ENCODE measurements around the gene KHDC4. TPM values are rescaled to one million over a fixed set of nuclear protein-coding genes. Genes with fewer than 3 reads are reported as not detected.

Gene KHDC4
- total and polyA plus RNA-seq, 7 experiments from 2014 or later = 8.1 to 117 (median 64.9) TPM

DNA sequence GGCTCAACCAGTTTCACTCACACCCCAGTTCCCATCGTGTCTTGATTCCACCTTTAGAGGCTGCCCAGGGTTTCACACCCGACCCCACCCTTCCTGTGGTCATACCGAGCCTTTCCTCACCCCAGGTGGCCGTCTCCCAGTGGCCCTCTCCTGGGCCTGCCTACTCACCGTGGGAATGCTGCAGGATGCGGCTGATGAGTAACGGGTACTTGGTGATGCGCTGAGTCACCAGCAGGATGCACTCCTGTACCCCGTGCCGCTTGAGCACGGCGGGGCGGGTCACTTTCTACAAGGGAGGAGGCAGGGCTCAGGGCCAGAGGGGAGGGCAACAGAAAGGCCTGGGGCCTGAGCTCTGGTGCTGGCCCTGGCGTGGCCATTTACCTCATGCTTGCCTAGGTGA is 27.7 kb upstream of the KHDC4 start:
- Histone ChIP-seq H3K4me3 (ENCODE audit: low read length) (no peak overlapping the region), H3K36me3 (ENCODE audit: control insufficient read depth in 2 of 3, insufficient read depth in 3 of 3, low read length in 3 of 3) (peaks cover 46 to 96% (median 62%) of the 10 kb centered on the region in 3 experiments), H3K27me3 (ENCODE audit: control insufficient read depth in 2 of 2, insufficient read depth in 2 of 2, low read length in 2 of 2) (no peaks in the 10 kb centered on the region), H3K27ac (ENCODE audit: low read depth, low read length) (no peak overlapping the region), H3K9me3 (ENCODE audit: control insufficient read depth in 2 of 3, low read length in 3 of 3) (no peaks in the 10 kb centered on the region), H3K4me1 (ENCODE audit: control insufficient read depth in 2 of 2, insufficient read depth in 2 of 2, low read length in 2 of 2) (peaks cover 5 to 9% of the 10 kb centered on the region in 2 donors)
- CTCF ChIA-PET = interaction anchor here (0.8 to 1.6 kb wide), 2 partner anchors 28 to 105 kb away, joined by 3 to 6 read pairs; partner anchors contain the start of gene GON4L
- Mint-ChIP-seq H3K4me1 (peaks cover 12 to 40% (median 20%) of the 10 kb centered on the region in 7 donors), H3K27ac (peak overlapping the region in 5 of 9 donors; percentile 37 to 86 (median 63)), H3K27me3 (no peaks in the 10 kb centered on the region), H3K9me3 (no peaks in the 10 kb centered on the region), H3K4me3 (no peak overlapping the region), H3K36me3 (peaks cover 0 to 49% (median 23%) of the 10 kb centered on the region in 5 donors)
- no peak for DNase-seq
- POLR2A ChIA-PET = interaction anchor here (1.1 to 2.0 kb wide), 5 partner anchors 8 to 17 kb away, joined by 3 to 12 read pairs (median 5); partner anchors contain the start of gene ARHGEF2
- intact Hi-C loops (cut with micrococcal nuclease) = no loop called here
- ATAC-seq = peak; percentile 84

DNA sequence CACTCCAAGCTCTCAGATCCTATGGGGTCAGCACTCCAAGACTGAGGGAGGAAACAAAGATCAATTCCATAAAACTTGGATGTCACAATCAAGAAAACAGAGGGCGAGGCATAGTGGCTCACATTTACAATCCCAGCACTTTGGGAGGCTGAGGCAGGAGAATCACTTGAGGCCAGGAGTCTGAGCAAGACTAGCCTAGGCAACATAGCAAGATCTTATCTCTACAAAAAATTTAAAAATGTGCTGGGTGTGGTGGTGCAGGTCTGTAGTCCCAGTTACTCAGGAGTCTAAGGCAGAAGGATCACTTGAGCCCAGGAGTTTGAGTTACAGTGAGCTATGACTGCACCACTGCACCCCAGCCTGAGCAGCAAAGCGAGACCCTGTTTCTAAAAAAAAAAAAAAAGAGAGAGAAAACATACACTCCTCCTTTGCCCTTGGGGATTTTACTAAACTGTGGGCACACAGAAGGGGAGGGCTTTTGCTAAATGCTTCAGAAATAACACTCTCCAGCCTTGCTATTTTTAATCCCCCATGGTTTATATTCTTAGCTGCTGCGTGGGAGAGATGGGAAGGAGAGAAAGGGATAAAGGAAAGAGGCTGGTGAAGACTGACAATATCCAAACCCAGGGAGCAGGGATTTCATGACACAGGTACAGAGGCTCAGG is 26.0 kb upstream of the KHDC4 start:
- ChIA-PET POLR2A (interaction anchor here (0.6 to 2.0 kb wide), 4 partner anchors 10 to 19 kb away, joined by 3 to 5 read pairs (median 4); no protein-coding TSS in a partner anchor), CTCF (interaction anchor here (0.7 kb wide), 1 partner anchor 190 kb away, joined by 4 read pairs; no protein-coding TSS in a partner anchor)
- Histone ChIP-seq H3K4me1 (ENCODE audit: control insufficient read depth in 2 of 2, insufficient read depth in 2 of 2, low read length in 2 of 2) (no peaks in the 10 kb centered on the region), H3K9me3 (ENCODE audit: control insufficient read depth in 2 of 3, low read length in 3 of 3) (no peaks in the 10 kb centered on the region), H3K36me3 (ENCODE audit: control insufficient read depth in 2 of 3, insufficient read depth in 3 of 3, low read length in 3 of 3) (peaks cover 40 to 96% (median 55%) of the 10 kb centered on the region in 3 experiments), H3K27ac (ENCODE audit: low read depth, low read length) (peak overlapping the region; percentile 40), H3K4me3 (ENCODE audit: low read length) (no peak overlapping the region), H3K27me3 (ENCODE audit: control insufficient read depth in 2 of 2, insufficient read depth in 2 of 2, low read length in 2 of 2) (no peaks in the 10 kb centered on the region)
- ATAC-seq (no peak), DNase-seq (no peak)
- peaks cover under 1 to 39% (median 24%) of the 10 kb centered on the region in 5 donors for H3K36me3 Mint-ChIP-seq
- no peak overlapping the region for H3K4me3 Mint-ChIP-seq
- no peaks in the 10 kb centered on the region for H3K9me3 Mint-ChIP-seq
- peak overlapping the region; percentile 58 to 91 (median 67) for H3K27ac Mint-ChIP-seq
- no peaks in the 10 kb centered on the region for H3K27me3 Mint-ChIP-seq
- H3K4me1 Mint-ChIP-seq = peaks cover 0 to 30% (median 8%) of the 10 kb centered on the region in 7 donors
- intact Hi-C loops (cut with micrococcal nuclease) = no loop called here

DNA sequence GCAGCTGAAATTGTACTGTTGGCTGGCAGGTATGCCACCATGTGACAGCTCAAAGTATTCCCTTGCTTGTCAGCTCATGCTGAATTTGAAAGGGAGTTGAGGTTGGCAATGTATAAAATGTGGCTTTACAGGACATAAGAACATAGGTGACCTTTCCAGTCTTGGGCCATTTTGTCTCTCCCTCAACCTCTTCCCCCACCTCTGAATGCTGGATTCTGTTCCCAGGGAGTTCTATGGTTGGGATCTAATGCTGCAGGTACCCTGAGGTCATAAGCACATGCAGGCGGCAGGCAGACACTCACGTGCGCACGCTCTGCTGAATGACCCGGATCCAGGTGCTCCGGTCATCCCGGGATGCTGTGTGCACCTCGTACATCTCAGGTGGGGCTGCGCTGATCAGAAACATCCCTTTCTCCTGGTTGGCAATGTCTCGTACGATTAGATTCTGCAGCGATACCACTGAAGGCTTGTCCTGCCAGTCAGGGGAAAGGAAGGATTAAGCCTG is 23.2 kb upstream of the KHDC4 start:
- Histone ChIP-seq H3K4me3 (ENCODE audit: low read length) (no peak overlapping the region), H3K27me3 (ENCODE audit: control insufficient read depth in 2 of 2, insufficient read depth in 2 of 2, low read length in 2 of 2) (no peaks in the 10 kb centered on the region), H3K27ac (ENCODE audit: low read depth, low read length) (no peak overlapping the region), H3K36me3 (ENCODE audit: control insufficient read depth in 2 of 3, insufficient read depth in 3 of 3, low read length in 3 of 3) (peaks cover 46 to 100% (median 49%) of the 10 kb centered on the region in 3 experiments), H3K4me1 (ENCODE audit: control insufficient read depth in 2 of 2, insufficient read depth in 2 of 2, low read length in 2 of 2) (no peaks in the 10 kb centered on the region), H3K9me3 (ENCODE audit: control insufficient read depth in 2 of 3, low read length in 3 of 3) (no peaks in the 10 kb centered on the region)
- peaks cover 7 to 41% (median 29%) of the 10 kb centered on the region in 5 donors for H3K36me3 Mint-ChIP-seq
- H3K4me1 Mint-ChIP-seq = peaks cover 0 to 29% (median 7%) of the 10 kb centered on the region in 7 donors
- POLR2A ChIA-PET = interaction anchor here (0.8 to 2.0 kb wide), 7 partner anchors 10 to 24 kb away, joined by 3 to 10 read pairs (median 4); partner anchors contain the start of gene ARHGEF2
- peak overlapping the region in 7 of 9 donors; percentile 28 to 80 (median 59) for H3K27ac Mint-ChIP-seq
- H3K9me3 Mint-ChIP-seq = no peaks in the 10 kb centered on the region
- ATAC-seq (no peak), DNase-seq (no peak)
- CTCF ChIA-PET = interaction anchor here (0.6 to 0.9 kb wide), 3 partner anchors 9 to 20 kb away, joined by 3 to 4 read pairs (median 3); no protein-coding TSS in a partner anchor
- no peak overlapping the region for H3K4me3 Mint-ChIP-seq
- H3K27me3 Mint-ChIP-seq = no peaks in the 10 kb centered on the region
- intact Hi-C loops (cut with micrococcal nuclease) = loop anchor here in 1 of 2 donors (2.0 kb wide), 1 partner anchor 13 kb away; no protein-coding TSS in a partner anchor

DNA sequence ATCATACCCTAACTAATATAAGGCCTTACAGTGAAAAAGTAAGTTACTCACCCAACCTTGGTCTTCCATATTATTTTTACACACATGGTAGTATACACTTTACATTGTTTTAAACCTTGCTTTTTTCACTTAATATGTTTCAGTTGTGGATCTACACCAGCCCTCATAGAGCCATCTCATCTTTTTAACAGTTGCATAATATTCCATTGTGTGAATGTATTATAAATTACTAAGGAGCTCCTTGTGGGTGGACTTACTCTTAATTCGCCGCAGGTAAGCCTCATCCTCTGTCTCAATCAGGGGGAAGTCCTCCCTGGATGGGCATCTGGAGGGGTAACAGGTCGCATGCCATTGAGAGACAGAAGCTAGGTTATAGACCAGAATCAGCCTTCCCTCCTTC is 20.4 kb upstream of the KHDC4 start:
- Mint-ChIP-seq H3K27me3 (no peaks in the 10 kb centered on the region), H3K4me3 (no peak overlapping the region), H3K9me3 (no peaks in the 10 kb centered on the region), H3K36me3 (peaks cover 12 to 40% (median 18%) of the 10 kb centered on the region in 5 donors), H3K4me1 (peaks cover 0 to 9% (median 2%) of the 10 kb centered on the region in 7 donors), H3K27ac (peak overlapping the region in 4 of 9 donors; percentile 59 to 82 (median 73))
- Histone ChIP-seq H3K4me1 (ENCODE audit: control insufficient read depth in 2 of 2, insufficient read depth in 2 of 2, low read length in 2 of 2) (no peaks in the 10 kb centered on the region), H3K27ac (ENCODE audit: low read depth, low read length) (peak overlapping the region; percentile 10), H3K36me3 (ENCODE audit: control insufficient read depth in 2 of 3, insufficient read depth in 3 of 3, low read length in 3 of 3) (peaks cover 34 to 98% (median 47%) of the 10 kb centered on the region in 3 experiments), H3K4me3 (ENCODE audit: low read length) (no peak overlapping the region), H3K9me3 (ENCODE audit: control insufficient read depth in 2 of 3, low read length in 3 of 3) (no peaks in the 10 kb centered on the region), H3K27me3 (ENCODE audit: control insufficient read depth in 2 of 2, insufficient read depth in 2 of 2, low read length in 2 of 2) (no peaks in the 10 kb centered on the region)
- intact Hi-C loops (cut with micrococcal nuclease) = no loop called here
- ATAC-seq = no peak
- DNase-seq = no peak
- POLR2A ChIA-PET = interaction anchor here (0.6 to 2.9 kb wide), 3 partner anchors 18 to 22 kb away, joined by 3 to 11 read pairs (median 6); partner anchors contain the start of gene KHDC4
- CTCF ChIA-PET = interaction anchor here (1.4 kb wide), 1 partner anchor 30 kb away, joined by 3 read pairs; no protein-coding TSS in a partner anchor

DNA sequence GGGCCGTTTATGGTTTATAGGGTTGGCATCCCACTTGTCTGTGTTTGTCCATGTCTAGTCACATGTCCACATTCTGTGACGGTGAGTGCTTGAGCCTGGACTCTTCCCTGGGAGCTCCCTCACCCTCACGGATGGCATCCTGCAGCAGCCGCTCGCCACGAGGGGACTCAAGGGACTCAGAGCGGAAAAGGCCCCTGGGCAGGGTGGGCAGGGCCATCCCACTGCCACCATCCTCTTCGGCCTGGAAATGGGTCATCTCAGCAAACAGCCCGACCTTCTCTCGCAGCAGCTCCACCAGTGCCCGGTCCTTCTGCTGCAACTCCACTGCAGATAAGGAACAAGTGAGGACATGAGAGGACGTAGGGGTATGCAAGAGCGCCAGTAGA is 18.3 kb upstream of the KHDC4 start:
- no peaks in the 10 kb centered on the region for H3K4me1 ChIP-seq (ENCODE audit: control insufficient read depth in 2 of 2, insufficient read depth in 2 of 2, low read length in 2 of 2)
- ATAC-seq = no peak
- H3K9me3 ChIP-seq (ENCODE audit: control insufficient read depth in 2 of 3, low read length in 3 of 3) = no peaks in the 10 kb centered on the region
- H3K27me3 ChIP-seq (ENCODE audit: control insufficient read depth in 2 of 2, insufficient read depth in 2 of 2, low read length in 2 of 2) = no peaks in the 10 kb centered on the region
- H3K9me3 Mint-ChIP-seq = no peaks in the 10 kb centered on the region
- peaks cover 0 to 13% (median 2%) of the 10 kb centered on the region in 7 donors for H3K4me1 Mint-ChIP-seq
- H3K36me3 ChIP-seq (ENCODE audit: control insufficient read depth in 2 of 3, insufficient read depth in 3 of 3, low read length in 3 of 3) = peaks cover 35 to 94% (median 38%) of the 10 kb centered on the region in 3 experiments
- H3K4me3 Mint-ChIP-seq = no peak overlapping the region
- no peak overlapping the region for H3K4me3 ChIP-seq (ENCODE audit: low read length)
- no peak for DNase-seq
- intact Hi-C loops (cut with micrococcal nuclease) = no loop called here
- H3K27ac Mint-ChIP-seq = peak overlapping the region in 2 of 9 donors; percentile 14 to 83
- no peaks in the 10 kb centered on the region for H3K27me3 Mint-ChIP-seq
- peak overlapping the region; percentile 44 for H3K27ac ChIP-seq (ENCODE audit: low read depth, low read length)
- ChIA-PET CTCF (no interaction called here), POLR2A (interaction anchor here (1.5 kb wide), 1 partner anchor 24 kb away, joined by 4 read pairs; no protein-coding TSS in a partner anchor)
- peaks cover 12 to 38% (median 15%) of the 10 kb centered on the region in 5 donors for H3K36me3 Mint-ChIP-seq

- Mint-ChIP-seq H3K9me3 (no peaks in the 10 kb centered on the region), H3K27me3 (no peaks in the 10 kb centered on the region), H3K36me3 (peaks cover 7 to 36% (median 12%) of the 10 kb centered on the region in 5 donors), H3K4me3 (no peak overlapping the region), H3K4me1 (peaks cover 2 to 11% (median 4%) of the 10 kb centered on the region in 7 donors), H3K27ac (peak overlapping the region in 5 of 9 donors; percentile 8 to 86 (median 52))
- ATAC-seq (no peak), DNase-seq (no peak)
- intact Hi-C loops (cut with micrococcal nuclease) = no loop called here
- H3K27me3 ChIP-seq (ENCODE audit: control insufficient read depth in 2 of 2, insufficient read depth in 2 of 2, low read length in 2 of 2) = no peaks in the 10 kb centered on the region
- POLR2A ChIA-PET = interaction anchor here (1.2 to 1.9 kb wide), 4 partner anchors 10 to 25 kb away, joined by 3 to 8 read pairs (median 4); no protein-coding TSS in a partner anchor
- no peak overlapping the region for H3K4me3 ChIP-seq (ENCODE audit: low read length)
- no peaks in the 10 kb centered on the region for H3K9me3 ChIP-seq (ENCODE audit: control insufficient read depth in 2 of 3, low read length in 3 of 3)
- CTCF ChIA-PET = no interaction called here
- H3K36me3 ChIP-seq (ENCODE audit: control insufficient read depth in 2 of 3, insufficient read depth in 3 of 3, low read length in 3 of 3) = peaks cover 32 to 94% (median 33%) of the 10 kb centered on the region in 3 experiments
- H3K27ac ChIP-seq (ENCODE audit: low read depth, low read length) = peak overlapping the region; percentile 44
- H3K4me1 ChIP-seq (ENCODE audit: control insufficient read depth in 2 of 2, insufficient read depth in 2 of 2, low read length in 2 of 2) = peaks cover 0 to 3% of the 10 kb centered on the region in 2 donors
Observed at GRCh38 chr1:155951753-155952504, 17.7 kb upstream of the KHDC4 start.

Data from naive thymus-derived CD4-positive, alpha-beta T cell (primary cell).